ENCODE measurements around the gene BMP8A.
"Not testable (repeated sequence)": the region's sequence is repeated elsewhere in the genome, so short reads cannot be mapped to it uniquely, and the experiment has no call there.

The BMP8A gene

GRCh38 chr1:39481289-39481688 lies 10.1 kb upstream of the BMP8A start:
- no peak for DNase-seq (ENCODE audit: low read depth in 3 of 3, low spot score in 1 of 3)

GRCh38 chr1:39483276-39483675 lies 8.2 kb upstream of the BMP8A start:
- no peak for DNase-seq (ENCODE audit: low read depth in 3 of 3, low spot score in 1 of 3)

GRCh38 chr1:39484564-39484963 lies 6.9 kb upstream of the BMP8A start:
- no peak for DNase-seq (ENCODE audit: low read depth in 3 of 3, low spot score in 1 of 3)

DNA sequence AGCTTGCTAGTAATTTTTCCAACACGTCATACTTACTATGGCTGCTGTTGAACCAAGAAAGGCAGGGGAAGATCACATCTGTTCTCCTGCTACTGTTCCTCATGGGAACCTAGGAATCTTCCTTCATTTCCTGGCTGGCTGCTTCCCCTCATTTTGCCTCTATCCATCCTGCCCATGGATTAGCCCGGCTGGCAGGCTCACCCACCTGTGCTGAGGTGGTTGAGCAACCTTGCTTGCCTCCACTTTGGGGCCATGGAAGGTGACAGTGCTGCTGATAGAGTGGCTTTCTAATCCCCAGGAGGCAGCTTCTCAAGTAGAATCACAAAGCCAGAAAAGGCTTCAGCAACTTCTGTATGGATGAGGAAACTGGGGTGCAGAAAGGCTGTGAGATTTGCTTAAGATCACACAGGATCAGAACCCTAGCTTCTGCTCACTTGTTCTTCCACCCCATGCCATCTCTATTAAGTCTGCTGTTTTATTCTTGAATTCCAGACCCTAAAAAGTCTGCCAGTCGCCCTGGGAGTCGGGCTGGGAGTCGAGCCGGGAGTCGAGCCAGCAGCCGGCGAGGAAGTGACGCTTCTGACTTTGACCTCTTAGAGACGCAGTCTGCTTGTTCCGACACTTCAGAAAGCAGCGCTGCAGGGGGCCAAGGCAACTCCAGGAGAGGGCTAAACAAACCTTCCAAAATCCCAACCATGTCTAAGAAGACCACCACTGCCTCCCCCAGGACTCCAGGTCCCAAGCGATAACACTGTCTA lies 6.2 kb upstream of the BMP8A start:
- no peak for DNase-seq (ENCODE audit: low read depth in 3 of 3, low spot score in 1 of 3)

GRCh38 chr1:39488012-39488545 lies 3.4 kb upstream of the BMP8A start:
- DNase-seq (ENCODE audit: low read depth in 3 of 3, low spot score in 1 of 3) = no peak

- no peak for DNase-seq (ENCODE audit: low read depth in 3 of 3, low spot score in 1 of 3)
These were observed 2.5 kb upstream of the BMP8A start for GRCh38 chr1:39488793-39489566.

DNA sequence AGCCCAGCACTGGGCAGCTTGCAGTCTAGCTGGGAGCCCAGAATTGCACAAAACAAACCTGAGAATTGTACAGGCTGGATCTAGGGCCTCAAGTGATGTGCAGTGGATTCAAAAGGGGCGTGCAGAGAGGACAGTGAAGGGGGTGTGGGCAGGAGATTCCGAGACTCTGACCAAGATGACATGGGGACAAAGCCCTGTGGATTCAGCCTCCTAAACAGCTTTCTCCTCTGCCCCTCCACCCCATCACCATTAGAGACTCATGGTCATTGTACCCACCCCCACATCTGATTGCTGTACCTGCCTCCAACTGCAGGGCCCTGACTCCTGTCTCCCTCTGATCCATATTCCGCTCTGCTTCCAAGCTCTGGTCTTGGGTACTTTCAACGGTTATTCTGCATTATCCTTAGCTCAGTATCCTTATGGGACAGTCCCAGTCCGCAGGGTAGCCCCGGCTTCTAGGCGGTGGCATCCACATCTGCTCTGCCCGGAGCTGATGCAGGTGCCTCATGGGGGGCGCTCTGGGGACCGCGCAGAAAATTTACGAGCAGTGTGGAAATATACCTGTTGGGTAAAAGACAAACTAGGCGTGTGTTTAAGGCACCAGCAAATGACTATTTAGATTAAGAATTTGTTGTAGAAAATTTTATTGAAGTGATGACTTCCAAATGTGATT lies 1.7 kb upstream of the BMP8A start:
- DNase-seq (ENCODE audit: low read depth in 3 of 3, low spot score in 1 of 3) = no peak

- no peak for DNase-seq (ENCODE audit: low read depth in 3 of 3, low spot score in 1 of 3)
These were observed 765 bp upstream of the BMP8A start for GRCh38 chr1:39490596-39491145.

GRCh38 chr1:39492118-39493042 lies 944 bp downstream of the BMP8A start:
- DNase-seq (ENCODE audit: low read depth in 3 of 3, low spot score in 1 of 3) = not testable (repeated sequence)

- DNase-seq (ENCODE audit: low read depth in 3 of 3, low spot score in 1 of 3) = not testable (repeated sequence)
These were observed 1.8 kb downstream of the BMP8A start for GRCh38 chr1:39493043-39493810.

GRCh38 chr1:39494671-39495410 lies 3.4 kb downstream of the BMP8A start:
- DNase-seq (ENCODE audit: low read depth in 3 of 3, low spot score in 1 of 3) = no peak

- DNase-seq (ENCODE audit: low read depth in 3 of 3, low spot score in 1 of 3) = not testable (repeated sequence)
These were observed 5.1 kb downstream of the BMP8A start for GRCh38 chr1:39496520-39496919.

DNA sequence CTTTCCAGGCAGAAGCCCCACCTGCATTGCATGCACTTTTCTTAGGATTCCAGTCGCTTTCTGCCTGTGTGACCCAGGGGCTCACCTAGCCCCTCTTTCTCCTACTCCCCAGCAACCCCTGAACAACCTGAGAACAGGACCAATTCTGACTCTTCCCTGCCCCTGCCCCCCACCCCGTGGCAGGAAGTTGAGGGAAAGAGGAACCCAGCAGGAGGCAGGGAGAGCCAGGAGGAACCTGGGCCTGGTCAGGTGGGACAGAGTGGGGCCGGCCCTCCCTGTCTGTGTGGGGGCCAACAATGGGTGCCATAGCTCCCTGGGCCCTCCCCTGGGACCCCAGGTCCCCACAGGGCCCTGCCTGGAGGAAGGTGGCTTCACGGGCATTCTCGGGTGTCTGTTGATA lies 6.1 kb downstream of the BMP8A start:
- DNase-seq (ENCODE audit: low read depth in 3 of 3, low spot score in 1 of 3) = no peak

DNA sequence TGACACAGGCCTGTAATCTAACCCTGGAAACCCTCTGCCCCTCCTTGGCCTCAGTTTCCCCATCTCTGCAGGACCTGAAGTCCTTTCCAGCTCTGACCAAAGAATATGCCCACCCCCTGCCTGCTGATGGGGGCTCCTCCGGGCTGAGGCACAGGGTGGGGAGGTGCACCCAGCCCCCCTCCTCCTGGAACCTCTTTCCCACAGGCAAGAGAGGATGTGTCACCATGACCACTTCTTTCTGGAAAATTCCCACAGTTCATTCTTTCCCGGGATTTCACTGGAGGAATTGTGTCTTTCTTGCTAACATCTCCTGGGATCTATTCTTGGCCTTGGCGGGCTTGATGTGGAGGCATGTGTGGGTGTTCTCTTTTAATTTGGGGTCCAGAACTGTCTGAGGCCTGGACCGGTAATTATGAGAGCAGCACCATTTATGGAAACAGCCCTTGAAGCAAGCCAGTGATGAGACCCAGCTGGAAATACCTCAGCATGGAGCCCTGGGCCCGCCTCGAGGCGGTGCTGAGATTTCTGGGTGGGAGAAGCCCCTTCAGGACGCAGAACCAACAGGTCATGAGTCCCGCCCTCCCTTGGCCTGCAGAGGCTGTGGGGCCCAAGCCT lies 6.8 kb downstream of the BMP8A start:
- DNase-seq (ENCODE audit: low read depth in 3 of 3, low spot score in 1 of 3) = not testable (repeated sequence)

GRCh38 chr1:39498821-39499220 lies 7.4 kb downstream of the BMP8A start:
- DNase-seq (ENCODE audit: low read depth in 3 of 3, low spot score in 1 of 3) = not testable (repeated sequence)

- no peak for DNase-seq (ENCODE audit: low read depth in 3 of 3, low spot score in 1 of 3)
These were observed 8.2 kb downstream of the BMP8A start for GRCh38 chr1:39499668-39500067.

- no peak for DNase-seq (ENCODE audit: low read depth in 3 of 3, low spot score in 1 of 3)
These were observed 9.5 kb downstream of the BMP8A start for GRCh38 chr1:39500862-39501389.

DNA sequence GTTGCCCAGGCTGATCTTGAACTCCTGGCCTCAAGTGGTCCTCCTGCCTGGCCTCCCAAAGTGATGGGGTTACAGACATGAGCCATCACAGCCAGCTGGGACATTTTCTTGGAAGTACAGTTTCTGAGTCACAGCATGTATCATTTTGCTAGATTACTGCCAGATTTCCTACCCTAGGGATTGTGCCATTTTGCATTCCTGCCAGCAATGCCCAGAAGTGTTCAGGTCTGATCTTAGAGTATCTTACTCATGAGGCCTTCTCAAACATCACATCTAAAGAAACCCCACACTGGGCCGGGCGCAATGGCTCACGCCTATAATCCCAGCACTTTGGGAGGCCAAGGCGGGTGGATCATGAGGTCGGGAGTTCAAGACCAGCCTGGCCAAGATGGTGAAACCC lies 10.2 kb downstream of the BMP8A start:
- DNase-seq (ENCODE audit: low read depth in 3 of 3, low spot score in 1 of 3) = no peak
